Measurements from ENCODE around the gene CACNA2D3. TPM values are rescaled to one million over a fixed set of nuclear protein-coding genes. Genes with fewer than 3 reads are reported as not detected.

Gene CACNA2D3
- total RNA-seq, 6 experiments from 2014 or later, result 0.14 to 0.23 (median 0.19) TPM; not detected in 2

DNA sequence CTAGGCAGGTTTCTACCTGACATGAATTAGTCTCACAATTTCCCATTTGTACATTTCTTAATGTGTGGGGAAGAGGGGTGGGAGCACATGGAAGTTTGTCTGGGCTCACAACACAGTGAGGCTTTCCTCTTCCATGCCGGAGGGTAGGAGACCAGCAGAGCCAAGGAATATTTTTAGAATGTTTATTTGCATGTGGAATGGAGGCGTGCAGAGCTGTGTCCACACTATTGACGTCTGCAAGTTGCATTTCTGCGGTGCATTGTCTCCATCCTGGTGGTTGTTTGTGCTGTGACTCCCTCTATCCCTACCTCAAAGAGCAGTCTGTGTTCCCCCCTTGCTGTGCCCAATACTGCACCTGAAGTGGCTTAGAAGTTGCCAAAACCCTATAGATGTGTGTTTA, 908.6 kb downstream of the CACNA2D3 start:
- no peak for DNase-seq
- no peaks in the 10 kb centered on the region for H3K36me3 Mint-ChIP-seq (ENCODE audit: low read depth)
- peaks cover 9% of the 10 kb centered on the region; the same call in 1 of the 2 replicates for H3K4me1 Mint-ChIP-seq (ENCODE audit: low read depth)
- TF ChIP-seq, protein P1, sequence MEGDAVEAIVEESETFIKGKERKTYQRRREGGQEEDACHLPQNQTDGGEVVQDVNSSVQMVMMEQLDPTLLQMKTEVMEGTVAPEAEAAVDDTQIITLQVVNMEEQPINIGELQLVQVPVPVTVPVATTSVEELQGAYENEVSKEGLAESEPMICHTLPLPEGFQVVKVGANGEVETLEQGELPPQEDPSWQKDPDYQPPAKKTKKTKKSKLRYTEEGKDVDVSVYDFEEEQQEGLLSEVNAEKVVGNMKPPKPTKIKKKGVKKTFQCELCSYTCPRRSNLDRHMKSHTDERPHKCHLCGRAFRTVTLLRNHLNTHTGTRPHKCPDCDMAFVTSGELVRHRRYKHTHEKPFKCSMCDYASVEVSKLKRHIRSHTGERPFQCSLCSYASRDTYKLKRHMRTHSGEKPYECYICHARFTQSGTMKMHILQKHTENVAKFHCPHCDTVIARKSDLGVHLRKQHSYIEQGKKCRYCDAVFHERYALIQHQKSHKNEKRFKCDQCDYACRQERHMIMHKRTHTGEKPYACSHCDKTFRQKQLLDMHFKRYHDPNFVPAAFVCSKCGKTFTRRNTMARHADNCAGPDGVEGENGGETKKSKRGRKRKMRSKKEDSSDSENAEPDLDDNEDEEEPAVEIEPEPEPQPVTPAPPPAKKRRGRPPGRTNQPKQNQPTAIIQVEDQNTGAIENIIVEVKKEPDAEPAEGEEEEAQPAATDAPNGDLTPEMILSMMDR (IDR thresholded peaks at IDR 0.05), result no peak
- no peaks in the 10 kb centered on the region for H3K9me3 Mint-ChIP-seq
- no peak overlapping the region for H3K27ac Mint-ChIP-seq
- H3K27me3 Mint-ChIP-seq (ENCODE audit: insufficient read depth), result no peaks in the 10 kb centered on the region
- H3K4me3 Mint-ChIP-seq, result no peak overlapping the region

DNA sequence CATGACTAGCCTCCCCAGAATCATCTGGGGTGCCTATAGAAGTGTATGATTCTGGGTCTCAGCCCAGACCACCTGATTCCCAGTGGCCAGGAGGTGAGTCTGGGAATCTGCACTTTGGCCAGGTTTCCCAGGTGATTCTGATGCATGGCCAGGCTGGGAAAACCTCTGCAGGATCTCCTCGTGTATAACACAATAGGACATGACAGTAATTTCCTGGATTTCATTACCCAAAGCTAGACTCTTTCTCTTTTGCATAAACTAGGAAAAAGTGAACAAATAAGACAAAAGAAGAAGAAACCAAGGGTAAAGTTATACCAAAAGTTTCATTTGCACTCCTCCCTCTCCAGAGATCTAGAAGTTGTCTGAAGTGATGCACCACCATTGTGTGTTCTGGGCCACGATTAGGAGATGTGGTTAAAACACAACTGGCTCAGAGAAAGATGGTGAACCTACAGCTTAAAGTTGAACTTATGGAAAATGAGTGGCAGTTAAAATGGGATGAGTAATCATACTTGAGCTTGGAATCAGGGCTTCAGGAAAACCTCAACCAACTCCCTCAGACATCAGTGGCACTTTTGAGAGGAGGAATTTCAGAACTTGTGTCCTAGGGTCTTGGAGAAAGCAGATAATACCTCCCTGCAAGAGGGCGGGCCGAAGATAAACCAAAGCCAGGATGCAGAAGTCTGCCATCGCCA, 914.7 kb downstream of the CACNA2D3 start:
- Mint-ChIP-seq H3K27ac (no peak overlapping the region), H3K27me3 (ENCODE audit: insufficient read depth) (no peaks in the 10 kb centered on the region; the same call in none of the 2 replicates), H3K4me3 (no peak overlapping the region), H3K36me3 (ENCODE audit: low read depth) (no peaks in the 10 kb centered on the region), H3K4me1 (ENCODE audit: low read depth) (peaks cover 6% of the 10 kb centered on the region), H3K9me3 (no peaks in the 10 kb centered on the region)
- DNase-seq, result no peak
- TF ChIP-seq, protein P1 (IDR thresholded peaks at IDR 0.05), result no peak

DNA sequence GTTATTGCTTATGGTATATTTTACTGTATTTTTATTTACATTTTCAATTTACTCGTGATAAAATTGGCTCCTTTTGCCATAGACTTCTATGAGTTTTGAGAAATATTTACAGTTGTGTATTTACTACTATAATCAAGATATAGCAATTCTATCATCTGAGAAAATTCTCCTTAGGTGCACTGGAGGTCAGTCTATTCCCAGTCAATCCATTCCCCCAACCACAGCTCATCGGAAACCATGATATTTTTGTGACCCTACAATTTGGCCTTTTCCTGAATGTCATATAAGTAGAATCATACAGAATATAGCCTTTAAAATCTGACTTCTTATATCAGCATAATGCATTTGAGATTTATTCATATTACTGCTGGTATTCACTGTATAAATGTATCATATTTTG, 920.2 kb downstream of the CACNA2D3 start:
- no peaks in the 10 kb centered on the region; the same call in 1 of the 2 replicates for H3K27me3 Mint-ChIP-seq (ENCODE audit: insufficient read depth)
- H3K27ac Mint-ChIP-seq, result no peak overlapping the region
- H3K9me3 Mint-ChIP-seq, result no peaks in the 10 kb centered on the region
- H3K4me3 Mint-ChIP-seq, result no peak overlapping the region
- DNase-seq, result no peak
- no peaks in the 10 kb centered on the region for H3K36me3 Mint-ChIP-seq (ENCODE audit: low read depth)
- no peaks in the 10 kb centered on the region; the same call in 1 of the 2 replicates for H3K4me1 Mint-ChIP-seq (ENCODE audit: low read depth)
- TF ChIP-seq, protein P1 (IDR thresholded peaks at IDR 0.05), result peak; percentile 34; the same call in 1 of the 2 replicates

DNA sequence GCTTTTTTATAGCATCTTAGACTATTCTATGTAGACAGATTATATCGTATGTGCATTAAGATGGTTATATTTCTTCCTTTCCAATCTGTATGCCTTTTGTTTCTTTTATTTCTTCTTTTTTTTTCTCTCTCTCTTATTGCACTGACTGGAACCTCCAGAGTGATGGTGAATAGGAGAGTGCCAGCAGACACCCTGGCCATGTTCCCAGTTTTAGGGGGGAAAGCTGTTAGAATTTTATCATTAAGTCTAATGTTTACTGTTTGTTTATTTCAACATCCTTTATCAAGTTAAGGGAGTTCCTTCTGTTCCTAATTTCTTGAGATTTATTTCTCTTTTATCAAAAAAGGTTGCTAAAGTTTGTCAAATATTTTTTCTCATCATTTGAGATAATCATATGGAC, 922.1 kb downstream of the CACNA2D3 start:
- Mint-ChIP-seq H3K4me3 (no peak overlapping the region), H3K9me3 (no peaks in the 10 kb centered on the region), H3K27ac (no peak overlapping the region), H3K36me3 (ENCODE audit: low read depth) (no peaks in the 10 kb centered on the region), H3K4me1 (ENCODE audit: low read depth) (no peaks in the 10 kb centered on the region; the same call in 1 of the 2 replicates), H3K27me3 (ENCODE audit: insufficient read depth) (no peaks in the 10 kb centered on the region)
- no peak for DNase-seq
- TF ChIP-seq, protein P1 (IDR thresholded peaks at IDR 0.05), result no peak

DNA sequence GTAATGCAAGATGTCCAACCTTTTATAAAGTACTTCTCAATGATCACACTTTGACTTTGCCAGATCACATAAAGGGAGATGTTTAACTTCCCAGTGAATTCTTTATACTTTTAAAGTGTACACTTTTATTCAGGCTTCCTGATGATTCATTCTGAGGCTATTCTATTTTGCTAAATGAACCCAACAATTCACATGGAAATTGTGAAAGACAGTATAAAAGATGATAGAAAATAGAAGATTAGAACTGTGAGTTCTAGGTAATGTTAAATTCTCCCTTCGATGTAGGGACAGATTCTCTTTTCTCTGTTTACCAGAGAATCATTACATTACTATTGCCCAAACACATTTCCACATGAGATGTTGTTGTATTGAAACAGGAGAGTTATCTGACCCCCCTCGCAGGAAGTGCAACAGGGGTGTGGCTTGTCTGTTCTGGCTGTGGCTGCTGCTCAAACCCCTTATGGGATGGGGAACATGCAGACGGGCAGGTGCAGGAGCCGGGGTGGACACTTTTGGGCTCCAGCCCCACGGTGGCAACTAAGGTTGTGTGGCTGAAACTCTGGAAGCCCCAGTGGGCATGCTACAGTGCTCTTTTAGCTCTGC, 936.8 kb downstream of the CACNA2D3 start:
- H3K4me3 Mint-ChIP-seq, result no peak overlapping the region

More for the DNA sequence above, 936.8 kb downstream of the CACNA2D3 start:
- Mint-ChIP-seq H3K27me3 (ENCODE audit: insufficient read depth) (no peaks in the 10 kb centered on the region), H3K9me3 (peaks cover 11% of the 10 kb centered on the region), H3K27ac (no peak overlapping the region), H3K4me1 (ENCODE audit: low read depth) (peaks cover 26% of the 10 kb centered on the region), H3K36me3 (ENCODE audit: low read depth) (peaks cover 13% of the 10 kb centered on the region)
- TF ChIP-seq, protein P1 (IDR thresholded peaks at IDR 0.05), result no peak
- peak; percentile 30 for DNase-seq
